HG03045 (cell line): ENCODE data around the gene SEC61A1.

ENCODE experiments used
- ATAC-seq: cut with Tn5 transposase; IDR thresholded peaks from one replicate; pipeline ENCODE4 v1.9.1; 2021; ENCODE audit warnings: mild to moderate bottlenecking, moderate library complexity; ENCODE audit not compliant: unreplicated experiment

Gene SEC61A1

DNA sequence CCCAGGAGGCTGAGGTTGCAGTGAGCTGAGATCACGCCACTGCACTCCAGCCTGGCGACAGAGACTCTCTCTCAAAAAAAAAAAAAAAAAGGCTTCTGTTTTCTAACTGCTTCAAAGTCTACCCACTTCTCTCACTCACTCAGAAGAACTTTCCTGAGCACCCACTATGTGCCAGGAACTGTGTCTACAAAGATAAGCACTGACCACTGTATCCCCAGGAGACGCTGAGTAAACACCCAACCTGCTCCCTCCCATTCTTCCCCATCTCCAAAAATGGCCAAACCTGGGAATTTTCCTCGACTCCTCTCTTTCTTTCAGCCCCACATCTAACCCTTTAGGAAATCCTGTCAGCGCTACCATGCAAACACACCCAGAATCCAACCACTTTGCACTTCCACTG lies 58.9 kb downstream of the SEC61A1 start:
- ATAC-seq: no peak

GRCh38 chr3:128112357-128112968 lies 60.2 kb downstream of the SEC61A1 start:
- ATAC-seq: no peak

DNA sequence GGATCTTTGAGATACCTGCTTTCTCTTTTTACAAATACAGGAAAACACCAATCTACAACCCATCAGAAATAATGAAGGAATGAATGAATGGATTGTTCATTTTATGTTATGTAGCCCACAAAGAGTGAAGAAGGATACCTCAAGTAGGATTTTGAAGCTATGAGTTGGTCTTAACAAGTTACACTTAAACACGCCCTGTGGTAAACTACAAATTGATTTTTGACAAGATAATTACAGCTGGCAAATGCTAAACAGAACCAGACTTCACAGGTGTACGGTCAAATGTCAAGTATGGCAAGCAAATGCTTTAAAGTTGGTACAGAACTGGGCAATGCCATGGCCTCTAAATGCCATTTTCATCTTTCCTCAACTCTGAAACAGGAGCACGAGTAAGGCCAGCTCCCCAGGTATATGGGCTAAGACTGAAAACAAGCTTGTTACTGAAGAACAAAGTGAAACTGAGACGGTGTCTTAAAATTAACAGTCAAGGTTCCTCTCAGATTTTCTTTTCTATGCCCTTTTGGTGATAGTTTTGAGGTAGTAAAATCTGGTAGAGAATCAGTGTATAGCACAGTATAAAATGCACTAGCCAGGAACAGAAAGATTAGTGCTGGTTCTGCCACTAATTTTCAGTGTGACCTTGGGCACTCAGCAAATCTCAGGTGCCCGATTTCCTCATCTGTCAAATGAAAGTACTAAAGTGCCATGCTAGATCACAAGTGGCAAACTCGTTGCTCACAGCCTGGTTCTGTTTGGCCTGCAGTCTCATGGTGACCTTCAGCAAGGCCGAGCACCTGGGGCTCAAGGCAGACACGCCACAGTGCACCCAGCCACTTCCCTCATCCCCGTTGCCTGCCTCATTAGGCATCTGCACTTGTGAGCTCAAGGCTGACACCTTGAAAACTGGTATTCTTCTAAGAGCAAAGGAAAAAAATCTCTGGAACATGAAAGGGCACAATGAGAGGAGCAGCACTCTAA lies 61.9 kb downstream of the SEC61A1 start:
- peak; percentile 56 for ATAC-seq
